Fibroblast of mammary gland (primary cell): ENCODE results near the gene NDUFA11.
"Not testable (repeated sequence)": the region's sequence is repeated elsewhere in the genome, so short reads cannot be mapped to it uniquely, and the experiment has no call there.

Experiments used
- DNase-seq: peaks from one replicate; pipeline ENCODE4 v3.0.0-alpha.2; 2010; ENCODE audit warnings: low read depth
- H3K4me3 ChIP-seq: 2 replicates; pipeline ENCODE4 v1.5.1; 2011; ENCODE audit warnings: low read depth, mild to moderate bottlenecking, low read length, moderate library complexity; ENCODE audit not compliant: control insufficient read depth
- TF ChIP-seq, protein P1 (sequence below): conservative IDR thresholded peaks from 2 replicates; pipeline ENCODE4 v1.5.1; 2011; ENCODE audit warnings: low read depth, low read length, inconsistent platforms; ENCODE audit not compliant: control insufficient read depth, insufficient read depth

The NDUFA11 gene

DNA sequence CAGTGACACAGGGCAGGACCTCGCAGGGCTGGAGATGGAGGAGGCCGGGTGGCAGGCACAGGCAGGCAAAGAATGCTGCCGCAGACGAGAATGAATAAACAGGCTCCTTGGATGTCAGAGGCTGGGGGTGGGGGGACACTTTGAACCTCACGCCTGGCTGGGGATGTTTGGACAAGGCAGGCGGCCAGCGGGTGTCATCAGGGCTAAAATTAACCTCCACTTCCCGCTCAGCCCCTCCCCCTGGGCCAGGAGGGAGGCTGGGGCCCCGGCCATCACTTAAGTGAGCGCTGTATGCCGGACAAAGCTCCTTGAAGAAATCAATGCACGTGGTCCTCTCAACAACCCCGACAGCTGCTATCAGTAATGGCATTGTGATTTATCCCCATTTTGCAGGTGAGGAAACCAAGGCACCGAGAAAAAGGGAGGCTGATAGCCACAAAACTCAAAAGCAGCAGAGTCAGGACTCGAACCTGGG, 22.9 kb downstream of the NDUFA11 start:
- TF ChIP-seq, protein P1, sequence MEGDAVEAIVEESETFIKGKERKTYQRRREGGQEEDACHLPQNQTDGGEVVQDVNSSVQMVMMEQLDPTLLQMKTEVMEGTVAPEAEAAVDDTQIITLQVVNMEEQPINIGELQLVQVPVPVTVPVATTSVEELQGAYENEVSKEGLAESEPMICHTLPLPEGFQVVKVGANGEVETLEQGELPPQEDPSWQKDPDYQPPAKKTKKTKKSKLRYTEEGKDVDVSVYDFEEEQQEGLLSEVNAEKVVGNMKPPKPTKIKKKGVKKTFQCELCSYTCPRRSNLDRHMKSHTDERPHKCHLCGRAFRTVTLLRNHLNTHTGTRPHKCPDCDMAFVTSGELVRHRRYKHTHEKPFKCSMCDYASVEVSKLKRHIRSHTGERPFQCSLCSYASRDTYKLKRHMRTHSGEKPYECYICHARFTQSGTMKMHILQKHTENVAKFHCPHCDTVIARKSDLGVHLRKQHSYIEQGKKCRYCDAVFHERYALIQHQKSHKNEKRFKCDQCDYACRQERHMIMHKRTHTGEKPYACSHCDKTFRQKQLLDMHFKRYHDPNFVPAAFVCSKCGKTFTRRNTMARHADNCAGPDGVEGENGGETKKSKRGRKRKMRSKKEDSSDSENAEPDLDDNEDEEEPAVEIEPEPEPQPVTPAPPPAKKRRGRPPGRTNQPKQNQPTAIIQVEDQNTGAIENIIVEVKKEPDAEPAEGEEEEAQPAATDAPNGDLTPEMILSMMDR, result no peak
- peak; percentile 57 for DNase-seq
- H3K4me3 ChIP-seq, result no peak overlapping the region

DNA sequence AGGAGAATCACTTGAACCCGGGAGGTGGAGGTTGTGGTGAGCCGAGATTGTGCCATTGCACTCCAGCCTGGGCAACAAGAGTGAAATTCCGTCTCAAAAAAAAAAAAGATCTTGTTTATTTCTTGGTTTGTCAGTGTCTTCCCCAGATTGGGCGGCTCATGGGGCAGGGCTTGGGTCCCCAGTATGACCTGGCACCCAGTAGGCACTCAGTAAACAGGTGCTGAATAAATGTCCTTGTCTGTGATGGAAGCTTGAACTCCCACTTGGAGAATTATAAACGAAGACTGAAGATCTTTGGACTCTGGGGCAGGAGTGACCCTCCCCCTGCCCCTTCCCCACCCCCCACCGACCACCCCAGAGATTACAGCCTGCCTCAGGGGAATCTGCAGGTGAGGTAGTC, 23.4 kb downstream of the NDUFA11 start:
- TF ChIP-seq, protein P1, result no peak
- no peak overlapping the region for H3K4me3 ChIP-seq
- DNase-seq, result no peak

DNA sequence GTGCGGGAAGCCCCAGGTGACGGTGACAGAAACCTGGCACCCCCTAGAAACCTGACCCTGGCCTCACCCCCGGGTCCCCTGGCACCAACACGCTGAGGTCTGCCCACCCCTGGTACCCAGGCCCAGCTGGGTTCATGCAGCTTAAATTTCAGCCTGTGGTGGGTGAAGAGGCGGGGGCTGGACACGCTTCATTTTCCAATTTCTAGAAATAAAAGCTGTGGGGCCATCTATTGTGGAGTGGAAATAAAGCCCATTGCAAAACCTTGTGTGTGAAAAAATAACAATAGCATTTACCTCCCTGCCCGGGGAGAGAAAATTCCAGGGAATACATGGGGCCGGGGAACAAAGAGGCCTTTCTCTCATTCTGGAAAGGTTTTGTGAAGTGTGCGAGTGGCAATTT, 25.7 kb downstream of the NDUFA11 start:
- TF ChIP-seq, protein P1, result no peak
- H3K4me3 ChIP-seq, result no peak overlapping the region
- DNase-seq, result no peak

DNA sequence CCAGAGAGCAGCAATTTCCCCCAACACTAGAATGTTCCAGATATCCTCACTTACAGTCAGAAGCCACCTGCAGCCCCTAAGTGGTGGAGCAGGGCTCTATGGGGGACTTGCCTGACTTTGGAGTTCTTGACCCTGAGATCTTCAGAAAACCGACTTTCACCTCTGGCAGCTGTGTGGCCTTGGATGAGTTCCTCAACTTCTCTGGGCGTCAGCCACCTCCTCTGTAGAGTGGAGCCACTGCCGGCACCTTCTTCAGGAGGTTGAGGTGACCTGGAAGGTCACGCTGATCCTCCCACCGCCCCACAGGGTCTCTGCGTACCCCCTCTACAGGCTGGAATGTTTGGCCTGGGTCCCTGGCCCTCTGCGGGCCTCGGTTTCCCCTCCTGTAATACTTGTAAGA, 26.2 kb downstream of the NDUFA11 start:
- DNase-seq, result no peak
- H3K4me3 ChIP-seq, result no peak overlapping the region
- TF ChIP-seq, protein P1, result no peak

DNA sequence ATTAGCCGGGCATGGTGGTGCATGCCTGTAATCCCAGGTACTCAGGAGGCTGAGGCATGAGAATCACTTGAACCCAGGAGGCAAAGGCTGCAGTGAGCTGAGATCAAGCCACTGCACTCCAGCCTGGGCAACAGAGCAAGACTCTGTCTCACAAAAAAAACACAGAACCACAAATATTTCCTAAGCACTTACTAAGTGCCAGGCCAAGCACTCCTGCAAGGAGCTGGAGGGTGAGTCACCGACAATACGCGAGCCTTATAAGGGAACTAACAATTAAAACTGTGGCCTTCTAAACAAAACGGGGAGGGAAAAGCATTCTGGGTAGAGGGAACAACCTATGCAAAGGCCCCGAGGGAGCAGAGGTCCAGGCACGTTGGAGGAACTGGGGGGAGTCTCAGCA, 29.1 kb downstream of the NDUFA11 start:
- DNase-seq, result peak; percentile 70
- not testable (repeated sequence) for H3K4me3 ChIP-seq

DNA sequence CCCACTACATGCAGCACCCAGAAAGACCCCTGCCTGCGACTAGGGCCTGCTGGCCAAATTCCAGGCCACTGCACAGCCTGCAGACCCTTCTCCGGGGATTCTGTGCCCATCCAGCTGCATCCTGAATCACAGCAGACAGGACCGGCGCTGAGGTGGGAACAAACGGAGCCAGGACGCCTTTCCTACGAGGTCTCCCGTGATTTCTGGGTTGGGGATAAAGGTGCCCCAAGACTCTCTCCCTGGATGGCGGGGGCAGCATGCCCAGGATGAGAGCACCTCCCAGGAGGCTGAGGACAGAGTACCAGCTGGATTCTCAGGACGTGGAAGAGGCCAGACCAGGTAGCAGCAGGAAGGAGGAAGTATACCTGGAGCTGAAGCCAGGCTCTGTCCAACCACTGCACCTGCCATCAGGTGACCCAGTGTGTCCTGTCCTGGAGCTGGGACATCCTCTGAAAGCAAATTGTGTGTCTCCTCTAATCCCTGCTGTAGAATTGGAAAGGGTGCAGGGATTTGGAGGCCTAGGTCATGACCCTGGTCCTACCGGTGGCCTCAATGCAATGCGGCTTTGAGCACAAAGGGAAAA, 29.9 kb downstream of the NDUFA11 start:
- TF ChIP-seq, protein P1, result no peak
- DNase-seq, result no peak
- H3K4me3 ChIP-seq, result no peak overlapping the region

DNA sequence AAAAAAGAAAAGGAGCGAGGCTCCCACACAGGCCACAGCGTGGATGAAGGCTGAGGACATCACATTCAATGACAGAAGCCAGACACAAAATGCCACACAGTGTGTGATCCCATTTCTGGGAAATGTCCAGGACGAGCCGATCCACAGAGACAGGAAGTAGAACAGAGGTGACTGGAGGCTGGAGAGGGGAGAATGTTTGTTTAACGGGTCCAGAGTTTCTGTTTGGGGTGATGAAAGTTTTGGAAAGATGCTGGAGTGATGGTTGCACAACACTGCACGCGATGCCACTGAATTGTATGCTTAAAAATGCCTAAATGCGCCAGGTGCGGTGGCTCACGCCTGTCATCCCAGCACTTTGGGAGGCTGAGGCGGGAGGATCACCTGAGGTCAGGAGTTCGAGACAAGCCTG, 32.6 kb downstream of the NDUFA11 start:
- no peak overlapping the region for H3K4me3 ChIP-seq
- TF ChIP-seq, protein P1, result no peak
- no peak for DNase-seq
